WTC11 (cell line): ENCODE measurements around the gene FAM24A.
"Not testable (repeated sequence)": the region's sequence is repeated elsewhere in the genome, so short reads cannot be mapped to it uniquely, and the experiment has no call there.

Source experiments
- ATF1 ChIP-seq: sonication (generic); formaldehyde crosslinking; IDR thresholded peaks from 2 replicates; pipeline ENCODE4 v1.8.1; 2023; ENCODE audit warnings: mild to moderate bottlenecking, moderate library complexity, missing genetic modification reagents
- ESRRA ChIP-seq: sonication (generic); formaldehyde crosslinking; IDR thresholded peaks from 2 replicates; pipeline ENCODE4 v1.8.1; 2022; ENCODE audit warnings: mild to moderate bottlenecking, missing genetic modification reagents, borderline replicate concordance
- ETV6 ChIP-seq: sonication (generic); formaldehyde crosslinking; IDR thresholded peaks from 2 replicates; pipeline ENCODE4 v1.8.1; 2022; ENCODE audit warnings: mild to moderate bottlenecking, missing genetic modification reagents
- KAT7 ChIP-seq: sonication (generic); formaldehyde crosslinking; IDR thresholded peaks from 2 replicates; pipeline ENCODE4 v1.8.1; 2023; ENCODE audit warnings: missing genetic modification reagents, mild to moderate bottlenecking, borderline replicate concordance
- MYBL2 ChIP-seq: sonication (generic); formaldehyde crosslinking; IDR thresholded peaks from 2 replicates; pipeline ENCODE4 v1.8.1; 2023; ENCODE audit warnings: mild to moderate bottlenecking, moderate library complexity, missing genetic modification reagents
- NFE2L1 ChIP-seq: sonication (generic); formaldehyde crosslinking; IDR thresholded peaks from 2 replicates; pipeline ENCODE4 v1.8.1; 2023; ENCODE audit warnings: missing genetic modification reagents
- NR2C2 ChIP-seq: sonication (generic); formaldehyde crosslinking; IDR thresholded peaks from 2 replicates; pipeline ENCODE4 v1.8.0; 2022; ENCODE audit warnings: mild to moderate bottlenecking, missing genetic modification reagents
- ZNF121 ChIP-seq: sonication (generic); formaldehyde crosslinking; IDR thresholded peaks from 2 replicates; pipeline ENCODE4 v1.8.0; 2023; ENCODE audit warnings: missing genetic modification reagents
- TF ChIP-seq, protein P1 (sequence below): sonication (generic); formaldehyde crosslinking; conservative IDR thresholded peaks from 2 replicates; pipeline ENCODE4 v1.8.1; 2022; ENCODE audit warnings: mild to moderate bottlenecking, missing genetic modification reagents
- TF ChIP-seq, protein P2 (sequence below): sonication (generic); formaldehyde crosslinking; IDR thresholded peaks from 2 replicates; pipeline ENCODE4 v1.8.1; 2023; ENCODE audit warnings: mild to moderate bottlenecking, missing genetic modification reagents, moderate library complexity
- TF ChIP-seq, protein P3 (sequence below): sonication (generic); formaldehyde crosslinking; IDR thresholded peaks from 2 replicates; pipeline ENCODE4 v1.8.1; 2022; ENCODE audit warnings: low read depth, mild to moderate bottlenecking, moderate library complexity, missing genetic modification reagents, borderline replicate concordance
- TF ChIP-seq, protein P4 (sequence below): fragments of 200-600 bp; IDR thresholded peaks from 2 replicates; pipeline ENCODE4 v1.8.0; 2022; ENCODE audit warnings: antibody characterized with exemption
- TF ChIP-seq, protein P5 (sequence below): sonication (generic); formaldehyde crosslinking; IDR thresholded peaks from 2 replicates; pipeline ENCODE4 v1.8.0; 2022; ENCODE audit warnings: mild to moderate bottlenecking, missing genetic modification reagents

DNA sequence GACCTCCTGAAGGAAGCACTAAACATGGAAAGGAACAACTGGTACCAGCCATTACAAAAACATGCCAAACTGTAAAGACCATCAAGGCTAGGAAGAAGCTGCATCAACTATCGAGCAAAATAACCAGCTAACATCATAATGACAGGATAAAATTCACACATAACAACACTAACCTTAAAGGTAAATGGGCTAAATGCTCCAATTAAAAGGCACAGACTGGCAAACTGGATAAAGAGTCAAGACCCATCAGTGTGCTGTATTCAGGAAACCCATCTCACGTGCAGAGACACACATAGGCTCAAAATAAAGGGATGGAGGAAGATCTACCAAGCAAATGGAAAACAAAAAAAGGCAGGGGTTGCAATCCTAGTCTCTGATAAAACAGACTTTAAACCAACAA is 41.6 kb upstream of the FAM24A start:
- TF ChIP-seq NR2C2 (CRISPR knock-in tag); MYBL2; ETV6; ESRRA (CRISPR knock-in tag); KAT7 (CRISPR knock-in tag); ZNF121; NFE2L1 (CRISPR knock-in tag); ATF1 (CRISPR knock-in tag): not testable (repeated sequence)
- TF ChIP-seq, protein P1, sequence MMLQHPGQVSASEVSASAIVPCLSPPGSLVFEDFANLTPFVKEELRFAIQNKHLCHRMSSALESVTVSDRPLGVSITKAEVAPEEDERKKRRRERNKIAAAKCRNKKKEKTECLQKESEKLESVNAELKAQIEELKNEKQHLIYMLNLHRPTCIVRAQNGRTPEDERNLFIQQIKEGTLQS (CRISPR knock-in tag), result not testable (repeated sequence)
- TF ChIP-seq, protein P2, sequence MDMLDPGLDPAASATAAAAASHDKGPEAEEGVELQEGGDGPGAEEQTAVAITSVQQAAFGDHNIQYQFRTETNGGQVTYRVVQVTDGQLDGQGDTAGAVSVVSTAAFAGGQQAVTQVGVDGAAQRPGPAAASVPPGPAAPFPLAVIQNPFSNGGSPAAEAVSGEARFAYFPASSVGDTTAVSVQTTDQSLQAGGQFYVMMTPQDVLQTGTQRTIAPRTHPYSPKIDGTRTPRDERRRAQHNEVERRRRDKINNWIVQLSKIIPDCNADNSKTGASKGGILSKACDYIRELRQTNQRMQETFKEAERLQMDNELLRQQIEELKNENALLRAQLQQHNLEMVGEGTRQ (CRISPR knock-in tag), result not testable (repeated sequence)
- TF ChIP-seq, protein P3, sequence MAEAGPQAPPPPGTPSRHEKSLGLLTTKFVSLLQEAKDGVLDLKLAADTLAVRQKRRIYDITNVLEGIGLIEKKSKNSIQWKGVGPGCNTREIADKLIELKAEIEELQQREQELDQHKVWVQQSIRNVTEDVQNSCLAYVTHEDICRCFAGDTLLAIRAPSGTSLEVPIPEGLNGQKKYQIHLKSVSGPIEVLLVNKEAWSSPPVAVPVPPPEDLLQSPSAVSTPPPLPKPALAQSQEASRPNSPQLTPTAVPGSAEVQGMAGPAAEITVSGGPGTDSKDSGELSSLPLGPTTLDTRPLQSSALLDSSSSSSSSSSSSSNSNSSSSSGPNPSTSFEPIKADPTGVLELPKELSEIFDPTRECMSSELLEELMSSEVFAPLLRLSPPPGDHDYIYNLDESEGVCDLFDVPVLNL (CRISPR knock-in tag), result not testable (repeated sequence)
- TF ChIP-seq, protein P4, sequence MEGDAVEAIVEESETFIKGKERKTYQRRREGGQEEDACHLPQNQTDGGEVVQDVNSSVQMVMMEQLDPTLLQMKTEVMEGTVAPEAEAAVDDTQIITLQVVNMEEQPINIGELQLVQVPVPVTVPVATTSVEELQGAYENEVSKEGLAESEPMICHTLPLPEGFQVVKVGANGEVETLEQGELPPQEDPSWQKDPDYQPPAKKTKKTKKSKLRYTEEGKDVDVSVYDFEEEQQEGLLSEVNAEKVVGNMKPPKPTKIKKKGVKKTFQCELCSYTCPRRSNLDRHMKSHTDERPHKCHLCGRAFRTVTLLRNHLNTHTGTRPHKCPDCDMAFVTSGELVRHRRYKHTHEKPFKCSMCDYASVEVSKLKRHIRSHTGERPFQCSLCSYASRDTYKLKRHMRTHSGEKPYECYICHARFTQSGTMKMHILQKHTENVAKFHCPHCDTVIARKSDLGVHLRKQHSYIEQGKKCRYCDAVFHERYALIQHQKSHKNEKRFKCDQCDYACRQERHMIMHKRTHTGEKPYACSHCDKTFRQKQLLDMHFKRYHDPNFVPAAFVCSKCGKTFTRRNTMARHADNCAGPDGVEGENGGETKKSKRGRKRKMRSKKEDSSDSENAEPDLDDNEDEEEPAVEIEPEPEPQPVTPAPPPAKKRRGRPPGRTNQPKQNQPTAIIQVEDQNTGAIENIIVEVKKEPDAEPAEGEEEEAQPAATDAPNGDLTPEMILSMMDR, result not testable (repeated sequence)
- TF ChIP-seq, protein P5, sequence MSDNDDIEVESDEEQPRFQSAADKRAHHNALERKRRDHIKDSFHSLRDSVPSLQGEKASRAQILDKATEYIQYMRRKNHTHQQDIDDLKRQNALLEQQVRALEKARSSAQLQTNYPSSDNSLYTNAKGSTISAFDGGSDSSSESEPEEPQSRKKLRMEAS (CRISPR knock-in tag), result not testable (repeated sequence)
